Activated CD4-positive, CD25-positive, alpha-beta regulatory T cell treated with anti-CD3 and anti-CD28 coated beads, Interleukin-2, amount 50 U/mL, for 24 hours (primary cell): ENCODE measurements around the gene TUBGCP2.

Experiments
- ATAC-seq, 2 donors: fragments of 150-1000 bp; cut with Tn5 transposase; one replicate each; pipeline ENCODE4 v1.10.0; 2021; ENCODE audit warnings: mild to moderate bottlenecking in 1 of 2, moderate library complexity in 1 of 2

Gene TUBGCP2

GRCh38 chr10:133261726-133262325 is 46.8 kb downstream of the TUBGCP2 start:
- ATAC-seq: peak; percentile 44 to 52

GRCh38 chr10:133260895-133261725 is 47.6 kb downstream of the TUBGCP2 start:
- peak; percentile 56 to 57 for ATAC-seq

GRCh38 chr10:133259602-133259989 is 49.1 kb downstream of the TUBGCP2 start:
- ATAC-seq: no peak

- peak; percentile 65 to 70 for ATAC-seq
Observed at GRCh38 chr10:133258818-133259601, 49.7 kb downstream of the TUBGCP2 start.

DNA sequence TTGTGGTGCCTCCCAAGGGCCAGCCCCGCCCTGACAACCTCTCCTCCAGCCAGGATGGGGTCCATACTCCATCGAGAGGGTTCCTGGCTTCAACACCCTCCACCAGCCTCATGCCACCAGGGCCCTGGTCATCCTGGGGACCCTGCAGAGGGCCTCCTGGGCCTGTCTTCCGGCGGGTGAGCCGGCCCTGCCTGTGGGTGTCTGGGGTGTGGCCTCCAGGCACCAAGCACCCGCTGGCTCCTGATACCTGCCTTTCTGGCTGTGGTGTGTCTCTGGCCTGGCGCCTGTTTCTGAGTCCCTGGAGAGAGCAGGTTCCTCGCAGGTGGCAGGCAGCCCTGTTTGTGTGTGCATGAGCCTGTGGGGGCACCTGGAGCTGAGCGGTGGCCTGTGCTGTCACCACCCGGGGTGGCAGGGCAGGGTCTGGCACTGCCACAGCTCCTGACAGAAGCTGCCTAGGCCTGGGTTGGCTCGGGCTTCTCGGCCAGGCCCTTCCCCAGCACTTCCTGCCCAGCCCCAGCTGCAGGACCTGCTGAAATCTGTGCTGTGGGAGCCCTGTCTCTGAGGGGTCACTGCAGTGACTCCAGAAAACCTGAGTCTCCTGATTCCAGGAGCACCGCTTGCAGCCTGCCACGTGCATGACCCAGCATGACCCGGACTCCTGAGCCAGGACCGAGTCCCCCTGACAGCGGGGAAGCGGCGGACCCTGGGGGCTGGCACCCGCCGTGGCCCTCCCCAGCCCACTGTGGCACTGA is 50.4 kb downstream of the TUBGCP2 start:
- no peak for ATAC-seq

GRCh38 chr10:133257489-133258065 is 51.1 kb downstream of the TUBGCP2 start:
- no peak for ATAC-seq

DNA sequence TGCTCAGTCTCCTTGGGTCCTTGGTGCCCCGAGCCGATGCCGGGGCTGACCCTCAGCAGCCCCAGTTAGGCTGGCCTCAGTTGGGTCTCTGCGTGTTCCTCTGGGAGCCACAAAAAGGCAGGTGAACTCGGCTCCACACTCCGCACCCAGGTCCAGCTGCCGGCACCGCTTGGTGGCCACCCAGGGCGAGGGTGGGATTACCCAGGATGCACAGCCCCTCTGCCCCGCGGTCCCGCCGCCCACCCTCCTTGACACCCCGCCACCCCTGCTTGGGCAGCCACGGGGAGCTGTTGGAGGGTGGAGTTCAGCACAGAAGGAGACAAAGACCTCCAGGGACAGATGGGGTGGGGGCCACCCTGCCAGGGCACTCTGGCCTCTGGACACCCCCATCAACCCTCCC is 53.3 kb downstream of the TUBGCP2 start:
- ATAC-seq: no peak

GRCh38 chr10:133254421-133255120 is 54.1 kb downstream of the TUBGCP2 start:
- ATAC-seq: no peak

DNA sequence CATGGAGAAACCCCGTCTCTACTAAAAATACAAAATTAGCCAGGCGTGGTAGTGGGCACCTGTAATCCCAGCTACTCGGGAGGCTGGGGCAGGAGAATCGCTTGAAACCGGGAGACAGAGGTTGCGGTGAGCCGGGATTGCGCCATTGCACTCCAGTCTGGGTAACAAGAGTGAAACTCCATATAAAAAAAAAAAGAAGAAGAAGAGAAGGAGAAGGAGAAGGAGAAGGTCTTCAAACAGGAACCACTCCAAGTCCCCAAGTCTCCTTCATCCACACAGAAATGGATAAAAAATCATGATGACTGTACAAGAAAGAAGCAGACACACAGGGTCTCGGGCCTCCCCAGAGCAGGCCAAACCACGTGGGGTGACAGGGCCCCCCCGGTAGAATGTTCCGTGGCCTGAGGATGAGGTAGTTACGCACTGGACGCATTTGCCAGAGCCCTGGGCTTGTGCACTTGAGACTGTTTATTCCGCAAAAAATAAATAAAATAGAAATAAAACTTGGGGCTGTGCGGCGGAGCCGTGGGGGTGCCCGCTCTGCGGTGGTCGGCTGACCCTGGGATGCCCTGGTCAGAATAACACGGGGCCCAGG is 55.2 kb downstream of the TUBGCP2 start:
- no peak for ATAC-seq

- no peak for ATAC-seq
Observed at GRCh38 chr10:133252223-133252552, 56.5 kb downstream of the TUBGCP2 start.

GRCh38 chr10:133251388-133252222 is 57.1 kb downstream of the TUBGCP2 start:
- no peak for ATAC-seq

DNA sequence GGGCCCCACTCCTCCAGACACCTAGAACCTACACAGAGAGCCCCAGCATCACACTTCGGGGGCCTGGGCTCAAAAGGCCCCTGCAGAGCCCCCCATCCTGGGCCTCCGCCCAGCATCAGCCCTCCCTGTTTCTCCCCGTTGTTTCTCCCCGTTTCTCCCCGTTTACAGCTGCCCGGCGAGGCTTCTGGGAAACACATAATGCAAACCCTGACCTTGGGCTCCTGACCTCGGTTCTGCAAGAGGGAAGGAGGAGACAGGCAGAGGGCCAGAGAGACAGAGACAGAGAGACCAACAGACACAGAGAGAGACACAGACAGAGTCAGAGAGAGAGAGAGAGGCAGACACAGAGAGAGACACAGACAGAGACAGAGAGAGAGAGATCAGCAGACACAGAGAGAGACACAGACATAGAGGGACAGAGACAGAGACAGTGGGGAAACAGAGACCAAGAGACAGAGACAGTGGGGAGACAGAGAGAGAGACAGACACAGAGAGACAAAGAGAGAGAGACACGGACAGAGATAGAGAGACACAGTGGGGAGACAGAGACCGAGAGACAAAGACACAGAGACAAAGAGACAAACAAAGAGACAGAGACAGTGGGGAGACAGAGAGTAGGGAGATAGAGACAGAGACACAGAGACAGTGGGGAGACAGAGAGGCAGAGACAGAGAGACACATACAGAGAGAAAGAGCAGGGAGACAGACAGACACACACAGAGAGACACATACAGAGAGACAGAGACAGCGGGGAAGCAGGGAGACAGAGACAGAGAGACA is 58.5 kb downstream of the TUBGCP2 start:
- ATAC-seq: no peak

DNA sequence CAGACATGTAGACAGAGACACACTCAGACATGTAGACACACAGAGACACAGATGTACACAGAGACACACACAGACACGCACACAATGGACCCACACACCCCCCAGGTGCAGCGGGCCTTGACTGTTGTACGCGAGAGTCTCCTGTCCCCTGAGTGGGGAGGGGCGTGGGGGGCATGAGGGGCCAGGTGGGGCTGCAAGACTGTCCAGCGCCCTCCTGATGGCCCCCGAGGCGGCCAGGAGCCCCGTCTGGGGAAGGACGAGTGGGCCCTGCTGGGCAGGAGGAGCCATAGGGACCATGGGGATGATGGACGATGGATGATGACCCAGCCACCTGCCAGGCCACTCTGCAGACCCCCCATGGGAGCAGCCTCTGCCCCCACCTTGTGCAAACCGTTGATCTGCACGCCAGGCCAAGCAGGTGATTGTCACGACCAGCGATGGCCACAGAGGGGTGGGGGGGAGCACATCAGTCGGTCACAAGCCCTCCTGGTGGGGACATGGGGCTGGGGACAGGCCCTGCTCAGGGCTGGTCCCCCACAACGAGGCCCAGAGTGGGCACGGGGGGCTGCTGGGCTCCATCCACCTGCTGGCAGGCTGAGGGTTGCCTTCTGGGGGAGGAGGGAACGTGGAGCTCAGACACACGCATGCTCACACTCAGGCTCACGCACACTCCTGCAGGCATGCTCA is 59.4 kb downstream of the TUBGCP2 start:
- ATAC-seq: no peak

GRCh38 chr10:133248334-133248715 is 60.3 kb downstream of the TUBGCP2 start:
- ATAC-seq: no peak

DNA sequence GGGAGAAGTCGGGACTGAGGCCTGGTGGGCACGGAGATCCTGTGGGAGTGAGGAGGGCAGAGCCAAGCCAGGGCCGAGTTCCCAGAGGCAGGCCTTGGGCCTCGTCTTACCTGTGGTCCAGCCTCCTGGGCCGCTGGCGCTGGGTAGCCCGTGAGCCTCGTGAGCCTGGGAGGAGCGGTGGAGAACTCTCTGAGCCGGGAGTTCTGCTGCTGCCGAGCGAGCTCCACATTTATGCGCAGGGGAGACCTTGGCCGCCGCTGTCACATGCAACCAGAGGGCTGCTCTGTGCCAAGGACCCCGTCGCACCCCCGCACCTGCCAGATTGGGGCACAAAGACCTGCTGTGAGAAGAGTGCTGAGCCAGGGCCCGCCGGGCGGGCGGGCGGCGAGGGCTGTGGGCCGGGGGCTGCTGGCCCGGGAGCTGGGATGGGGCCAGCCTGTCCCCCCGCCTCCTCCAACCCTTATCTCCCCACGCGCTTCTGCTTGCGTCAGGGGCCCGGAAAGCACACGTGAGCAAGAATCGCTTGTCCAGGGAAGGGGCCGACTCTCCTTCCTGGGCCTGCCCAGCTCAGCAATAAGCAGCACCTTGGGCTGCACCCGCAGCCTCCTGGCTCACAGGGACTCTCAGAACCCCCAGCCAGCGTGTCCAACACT is 60.9 kb downstream of the TUBGCP2 start:
- ATAC-seq: no peak

DNA sequence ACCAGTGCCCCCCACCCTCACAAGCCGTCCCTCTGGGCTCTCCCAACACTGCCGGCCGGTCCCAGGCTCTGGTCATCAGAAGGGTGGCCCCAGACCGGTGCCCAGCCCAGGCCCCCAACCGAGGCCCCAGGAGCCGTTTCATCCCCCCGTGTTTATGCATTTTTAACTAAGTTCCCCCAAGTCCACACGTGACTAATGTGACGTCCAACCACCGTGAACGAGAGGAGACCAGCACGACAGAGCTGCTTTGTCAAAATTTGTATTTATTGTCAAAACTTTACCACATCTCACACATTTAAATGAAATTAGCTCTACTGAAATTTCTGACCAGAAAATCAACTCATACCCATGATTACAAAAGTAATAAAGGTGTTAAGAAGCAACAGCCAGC is 62.4 kb downstream of the TUBGCP2 start:
- no peak for ATAC-seq

GRCh38 chr10:133245439-133246235 is 63.0 kb downstream of the TUBGCP2 start:
- no peak for ATAC-seq

- no peak for ATAC-seq
Observed at GRCh38 chr10:133243593-133243992, 65.1 kb downstream of the TUBGCP2 start.
